Smooth muscle cell (in vitro differentiated cells): ENCODE results near the gene PLCB2. TPM values are rescaled to one million over a fixed set of nuclear protein-coding genes. Genes with fewer than 3 reads are reported as not detected.
A peak's percentile ranks its signal among the peaks of the same experiment; 100 is the strongest.

Experiments used
- DNase-seq: peaks from one replicate; lab custom pipeline; 2025; ENCODE audit not compliant: unreplicated experiment; lab: John Stamatoyannopoulos, UW
- H2AFZ ChIP-seq: fragments of 200-600 bp; sonication (generic); 2 replicates; pipeline ENCODE4 v1.6.0; 2016; ENCODE audit warnings: antibody characterized with exemption, low read depth, mild to moderate bottlenecking
- H3F3A ChIP-seq: fragments of 200-600 bp; sonication (generic); 2 replicates; pipeline ENCODE4 v1.6.0; 2017; ENCODE audit warnings: antibody characterized with exemption, low read depth
- H3K27ac ChIP-seq: fragments of 200-600 bp; sonication (generic); 2 replicates; pipeline ENCODE4 v1.5.1; 2016; ENCODE audit warnings: low read depth, mild to moderate bottlenecking
- H3K27me3 ChIP-seq: fragments of 200-600 bp; sonication (generic); 2 replicates; pipeline ENCODE4 v1.6.1; 2016; ENCODE audit warnings: low read depth, mild to moderate bottlenecking
- H3K36me3 ChIP-seq: fragments of 200-600 bp; sonication (generic); 2 replicates; pipeline ENCODE4 v1.5.1; 2016; ENCODE audit warnings: low read depth
- H3K4me1 ChIP-seq: fragments of 200-600 bp; sonication (generic); 2 replicates; pipeline ENCODE4 v1.5.1; 2016; ENCODE audit warnings: low read depth
- H3K4me2 ChIP-seq: fragments of 200-600 bp; sonication (generic); 2 replicates; pipeline ENCODE4 v1.6.0; 2016; ENCODE audit warnings: mild to moderate bottlenecking
- H3K4me3 ChIP-seq: fragments of 200-600 bp; sonication (generic); 2 replicates; pipeline ENCODE4 v1.5.1; 2016; ENCODE audit warnings: mild to moderate bottlenecking
- H3K79me2 ChIP-seq: fragments of 200-600 bp; sonication (generic); 2 replicates; pipeline ENCODE4 v1.6.0; 2016; ENCODE audit warnings: low read depth, mild to moderate bottlenecking
- H3K9ac ChIP-seq: fragments of 200-600 bp; sonication (generic); 2 replicates; pipeline ENCODE4 v1.6.0; 2016; ENCODE audit warnings: low read depth
- H3K9me3 ChIP-seq: fragments of 200-600 bp; sonication (generic); replicated peaks from 2 replicates; pipeline ENCODE4 v1.5.1; 2016; ENCODE audit warnings: low read depth
- H4K20me1 ChIP-seq: fragments of 200-600 bp; sonication (generic); 2 replicates; pipeline ENCODE4 v1.6.0; 2016; ENCODE audit warnings: low read depth
- CTCF ChIP-seq: fragments of 200-600 bp; sonication (generic); IDR thresholded peaks from 2 replicates; pipeline ENCODE4 v1.5.1; 2017; ENCODE audit warnings: borderline replicate concordance, mild to moderate bottlenecking, antibody characterized with exemption; ENCODE audit not compliant: insufficient read depth, poor library complexity, severe bottlenecking
- WGBS: methylation state at CpG from one replicate; pipeline ENCODE4 v1.1.7; 2016; ENCODE audit warnings: low lambda C conversion rate; 5-methylcytosine and 5-hydroxymethylcytosine counted together
- polyA plus RNA-seq: library from polyadenylated mRNA; unstranded; fragments of >200 nt; fragmentation: Nextera tagmentation; extraction: Ambion mirVana; gene quantifications from 2 replicates; pipeline ENCODE4 v1.2.1, GENCODE V29; 2016
- total RNA-seq: library from RNA; depleted of rRNA; stranded (reverse); fragments of >200 nt; gene quantifications from 2 replicates; pipeline ENCODE4 v1.2.3, GENCODE V29; 2014

PLCB2 gene
- total and polyA plus RNA-seq, 2 experiments from 2014 or later = 1.5 TPM; not detected in 1

GRCh38 chr15:40334941-40335795 is 27.4 kb upstream of the PLCB2 start:
- H3K4me1 ChIP-seq = peaks cover 29% of the 10 kb centered on the region

DNA sequence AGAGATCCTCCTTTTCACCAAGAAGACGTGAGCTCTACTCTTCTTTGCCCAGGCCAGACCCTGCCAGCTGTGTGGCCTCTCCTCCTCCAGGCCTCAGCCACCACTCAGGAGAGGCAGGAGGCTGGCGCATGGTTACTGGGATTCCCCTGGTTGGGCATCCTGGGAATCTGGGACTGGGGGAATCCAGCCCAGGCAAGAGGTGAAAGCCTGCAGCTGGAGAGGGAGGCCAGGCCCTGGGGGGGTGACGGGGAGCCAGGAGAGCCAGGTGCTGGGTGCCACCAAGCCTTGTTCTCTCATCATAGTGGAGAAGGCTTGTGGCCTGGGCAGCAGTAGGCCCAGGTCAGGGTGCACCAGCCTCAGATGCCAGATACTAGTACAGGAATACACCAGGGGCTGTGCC is 26.8 kb upstream of the PLCB2 start:
- Histone ChIP-seq H3K9me3 (no peaks in the 10 kb centered on the region), H3K79me2 (no peaks in the 10 kb centered on the region), H2AFZ (no peak overlapping the region), H4K20me1 (no peaks in the 10 kb centered on the region), H3F3A (peaks cover 22% of the 10 kb centered on the region), H3K4me3 (no peak overlapping the region), H3K36me3 (no peaks in the 10 kb centered on the region), H3K9ac (peak overlapping the region; percentile 7), H3K27me3 (no peaks in the 10 kb centered on the region), H3K27ac (peak overlapping the region; percentile 87), H3K4me2 (peak overlapping the region; percentile 67), H3K4me1 (peaks cover 26% of the 10 kb centered on the region)
- WGBS = 66% methylated on average over 3 of the region's 3 CpGs
- TF ChIP-seq CTCF = no peak
- no peak for DNase-seq

More at GRCh38 chr15:40334941-40335795, 27.4 kb upstream of the PLCB2 start:
- Histone ChIP-seq H3K4me3 (no peak overlapping the region), H3K27ac (peak overlapping the region; percentile 87), H3K27me3 (no peaks in the 10 kb centered on the region), H3K9ac (peak overlapping the region; percentile 7), H3K9me3 (no peaks in the 10 kb centered on the region), H2AFZ (no peak overlapping the region), H3K79me2 (no peaks in the 10 kb centered on the region), H4K20me1 (no peaks in the 10 kb centered on the region), H3K4me2 (peak overlapping the region; percentile 67), H3K36me3 (no peaks in the 10 kb centered on the region), H3F3A (peaks cover 20% of the 10 kb centered on the region)
- DNase-seq = no peak
- 91% methylated on average over 26 of the region's 26 CpGs for WGBS
- no peak for TF ChIP-seq CTCF

DNA sequence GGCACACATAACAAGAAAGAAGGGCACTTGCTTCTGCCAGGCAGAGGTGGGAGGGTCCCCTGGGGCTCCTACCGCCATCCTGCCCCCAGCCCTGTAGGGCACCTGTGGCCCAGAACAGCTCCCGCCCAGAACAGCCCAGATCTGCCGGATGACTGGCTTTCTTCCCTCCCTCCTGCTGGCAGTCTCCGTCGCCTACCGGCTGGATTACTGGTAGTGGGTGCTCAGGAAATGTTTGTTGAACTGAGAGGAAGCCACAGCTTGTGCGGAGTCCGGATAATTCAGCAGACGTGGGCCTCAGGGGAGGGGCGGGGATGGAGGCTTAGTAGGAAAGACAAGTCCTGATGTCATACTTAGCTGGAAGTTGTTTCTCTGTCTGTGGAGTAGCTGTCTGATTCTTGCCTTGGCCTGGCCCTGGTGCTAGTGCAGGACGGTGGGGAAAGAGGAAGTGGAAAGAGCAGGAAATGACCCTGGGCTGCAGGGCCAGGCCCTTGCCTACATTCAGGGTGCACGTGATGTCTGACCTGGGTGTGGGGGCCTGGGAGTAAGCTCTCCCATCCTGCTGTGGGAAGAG is 26.3 kb upstream of the PLCB2 start:
- Histone ChIP-seq H3K4me1 (peaks cover 21% of the 10 kb centered on the region), H3K36me3 (no peaks in the 10 kb centered on the region), H3K27me3 (no peaks in the 10 kb centered on the region), H3K79me2 (no peaks in the 10 kb centered on the region), H3K4me3 (no peak overlapping the region), H3K27ac (peak overlapping the region; percentile 87), H3F3A (peaks cover 25% of the 10 kb centered on the region), H4K20me1 (no peaks in the 10 kb centered on the region), H3K4me2 (peak overlapping the region; percentile 67), H3K9me3 (no peaks in the 10 kb centered on the region), H3K9ac (peak overlapping the region; percentile 7), H2AFZ (no peak overlapping the region)
- TF ChIP-seq CTCF = no peak
- WGBS = 7% methylated on average over 12 of the region's 12 CpGs
- DNase-seq = peak; percentile 44
